GM12878 (cell line): ENCODE results near the gene PTK7. TPM values are rescaled to one million over a fixed set of nuclear protein-coding genes. Genes with fewer than 3 reads are reported as not detected.

Experiments used
- CBFB ChIP-seq: IDR thresholded peaks from 2 replicates; pipeline ENCODE4 v1.6.1; 2016; ENCODE audit warnings: antibody characterized with exemption, low read depth
- CREB1 ChIP-seq: IDR thresholded peaks from 2 replicates; pipeline ENCODE4 v1.6.1; 2012; ENCODE audit warnings: low read depth, mild to moderate bottlenecking, inconsistent platforms
- EED ChIP-seq: sonication (generic); IDR thresholded peaks from 2 replicates; pipeline ENCODE4 v1.6.1; 2016; ENCODE audit warnings: antibody characterized with exemption, low read depth
- EZH2 ChIP-seq: IDR thresholded peaks from 2 replicates; pipeline ENCODE4 v1.6.1; 2012; ENCODE audit warnings: low read depth, mild to moderate bottlenecking, control low read depth, inconsistent platforms, low read length, borderline replicate concordance; ENCODE audit not compliant: control insufficient read depth
- GATAD2B ChIP-seq: fragments of 450-650 bp; conservative IDR thresholded peaks from 2 replicates; pipeline ENCODE4 v1.6.1; 2017; ENCODE audit warnings: low read depth, mild to moderate bottlenecking, moderate library complexity
- HSF1 ChIP-seq: fragments of 150-350 bp; IDR thresholded peaks from 2 replicates; pipeline ENCODE4 v1.6.1; 2014; ENCODE audit warnings: mild to moderate bottlenecking, low read depth, low read length
- MAX ChIP-seq: IDR thresholded peaks from 2 replicates; pipeline ENCODE4 v1.6.1; 2012; ENCODE audit warnings: low read depth, low read length, improper control_type of control experiment
- NFXL1 ChIP-seq: fragments of 450-650 bp; IDR thresholded peaks from 2 replicates; pipeline ENCODE4 v1.6.1; 2017; ENCODE audit warnings: antibody characterized with exemption, mild to moderate bottlenecking, borderline replicate concordance
- RCOR1 ChIP-seq: conservative IDR thresholded peaks from 2 replicates; pipeline ENCODE4 v1.6.1; 2012; ENCODE audit warnings: low read depth, low read length, improper control_type of control experiment
- SIN3A ChIP-seq: IDR thresholded peaks from 2 replicates; pipeline ENCODE4 v1.6.1; 2012; ENCODE audit warnings: low read depth, low read length, improper control_type of control experiment
- SMAD5 ChIP-seq: IDR thresholded peaks from 2 replicates; pipeline ENCODE4 v1.6.1; 2016; ENCODE audit warnings: antibody characterized with exemption, low read depth
- SMC3 ChIP-seq: IDR thresholded peaks from 2 replicates; pipeline ENCODE4 v1.6.1; 2011; ENCODE audit warnings: low read length, improper control_type of control experiment, borderline replicate concordance
- SPI1 ChIP-seq: IDR thresholded peaks from 2 replicates; pipeline ENCODE4 v1.6.1; 2011; ENCODE audit warnings: low read depth, mild to moderate bottlenecking, low read length, moderate library complexity, borderline replicate concordance; ENCODE audit not compliant: insufficient read depth
- SREBF1 ChIP-seq: IDR thresholded peaks from 2 replicates; pipeline ENCODE4 v1.6.1; 2012; ENCODE audit warnings: mild to moderate bottlenecking, low read length
- SUPT20H ChIP-seq: IDR thresholded peaks from 2 replicates; pipeline ENCODE4 v1.6.1; 2011; ENCODE audit warnings: low read depth, mild to moderate bottlenecking, low read length, moderate library complexity, borderline replicate concordance; ENCODE audit not compliant: control insufficient read depth
- WRNIP1 ChIP-seq: IDR thresholded peaks from 2 replicates; pipeline ENCODE4 v1.6.1; 2011; ENCODE audit warnings: low read depth, low read length, improper control_type of control experiment, borderline replicate concordance
- ZBED1 ChIP-seq: IDR thresholded peaks from 2 replicates; pipeline ENCODE4 v1.6.1; 2016; ENCODE audit warnings: borderline replicate concordance
- polyA plus RNA-seq, 11 experiments: library from polyadenylated mRNA; depleted of rRNA in 4 of 11; unstranded in 6 of 11; stranded (reverse) in 5 of 11; fragments of >200 nt; fragmentation: Nextera tagmentation in 4 of 11; fragmentation: Illumina TruSeq in 1 of 11; extraction: Ambion mirVana in 4 of 11; extraction: Trizol in 1 of 11; gene quantifications; 1 replicate in 1 of 11; 2 replicates in 10 of 11; pipeline versions ENCODE4 v1.2.1 to v1.2.3, GENCODE V29; 2011 to 2016; ENCODE audit warnings: inconsistent platforms in 2 of 11, missing spikeins in 2 of 11, low read depth in 1 of 11
- total RNA-seq, 4 experiments: library from RNA; depleted of rRNA in 3 of 4; stranded (reverse); fragments of >200 nt in 3 of 4; fragmentation: Illumina TruSeq in 1 of 4; extraction: Trizol in 1 of 4; gene quantifications; 2 replicates each; pipeline versions ENCODE4 v1.2.1 to v1.2.3, GENCODE V29; 2013 to 2021
- TF ChIP-seq, protein P1 (sequence below): fragments of 450-650 bp; IDR thresholded peaks from 2 replicates; pipeline ENCODE4 v1.6.1; 2014; ENCODE audit warnings: mild to moderate bottlenecking
- TF ChIP-seq, protein P2 (sequence below): fragments of 450-650 bp; IDR thresholded peaks from 2 replicates; pipeline ENCODE4 v1.6.1; 2017; ENCODE audit warnings: antibody characterized with exemption, mild to moderate bottlenecking, moderate library complexity
- TF ChIP-seq, protein P3 (sequence below): fragments of 450-650 bp; formaldehyde crosslinking; IDR thresholded peaks from 2 replicates; pipeline ENCODE4 v1.5.0; 2022; ENCODE audit warnings: mild to moderate bottlenecking, missing genetic modification characterization

The PTK7 gene
- total and polyA plus RNA-seq, 10 of the 15 experiments (the other 5 are each of a cell fraction or from before 2014, with no cell fraction given), result 0.18 to 14.4 (median 3.3) TPM; not detected in 1

- no peak for TF ChIP-seq SUPT20H
- TF ChIP-seq CBFB, result no peak
- no peak for TF ChIP-seq SREBF1
- TF ChIP-seq EZH2, result no peak
- TF ChIP-seq SMAD5, result no peak
- TF ChIP-seq MAX, result peak; percentile 57
- peak; percentile 66; the same call in 1 of the 2 replicates for TF ChIP-seq SIN3A
- TF ChIP-seq EED, result peak; percentile 21; the same call in 1 of the 2 replicates
- TF ChIP-seq SPI1, result peak; percentile 68
- TF ChIP-seq NFXL1, result peak; percentile 62; the same call in 1 of the 2 replicates
- TF ChIP-seq, protein P1, sequence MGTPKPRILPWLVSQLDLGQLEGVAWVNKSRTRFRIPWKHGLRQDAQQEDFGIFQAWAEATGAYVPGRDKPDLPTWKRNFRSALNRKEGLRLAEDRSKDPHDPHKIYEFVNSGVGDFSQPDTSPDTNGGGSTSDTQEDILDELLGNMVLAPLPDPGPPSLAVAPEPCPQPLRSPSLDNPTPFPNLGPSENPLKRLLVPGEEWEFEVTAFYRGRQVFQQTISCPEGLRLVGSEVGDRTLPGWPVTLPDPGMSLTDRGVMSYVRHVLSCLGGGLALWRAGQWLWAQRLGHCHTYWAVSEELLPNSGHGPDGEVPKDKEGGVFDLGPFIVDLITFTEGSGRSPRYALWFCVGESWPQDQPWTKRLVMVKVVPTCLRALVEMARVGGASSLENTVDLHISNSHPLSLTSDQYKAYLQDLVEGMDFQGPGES, result peak; percentile 90
- TF ChIP-seq GATAD2B, result no peak; the same call in 1 of the 2 replicates
- no peak; the same call in 1 of the 2 replicates for TF ChIP-seq SMC3
- TF ChIP-seq, protein P2, sequence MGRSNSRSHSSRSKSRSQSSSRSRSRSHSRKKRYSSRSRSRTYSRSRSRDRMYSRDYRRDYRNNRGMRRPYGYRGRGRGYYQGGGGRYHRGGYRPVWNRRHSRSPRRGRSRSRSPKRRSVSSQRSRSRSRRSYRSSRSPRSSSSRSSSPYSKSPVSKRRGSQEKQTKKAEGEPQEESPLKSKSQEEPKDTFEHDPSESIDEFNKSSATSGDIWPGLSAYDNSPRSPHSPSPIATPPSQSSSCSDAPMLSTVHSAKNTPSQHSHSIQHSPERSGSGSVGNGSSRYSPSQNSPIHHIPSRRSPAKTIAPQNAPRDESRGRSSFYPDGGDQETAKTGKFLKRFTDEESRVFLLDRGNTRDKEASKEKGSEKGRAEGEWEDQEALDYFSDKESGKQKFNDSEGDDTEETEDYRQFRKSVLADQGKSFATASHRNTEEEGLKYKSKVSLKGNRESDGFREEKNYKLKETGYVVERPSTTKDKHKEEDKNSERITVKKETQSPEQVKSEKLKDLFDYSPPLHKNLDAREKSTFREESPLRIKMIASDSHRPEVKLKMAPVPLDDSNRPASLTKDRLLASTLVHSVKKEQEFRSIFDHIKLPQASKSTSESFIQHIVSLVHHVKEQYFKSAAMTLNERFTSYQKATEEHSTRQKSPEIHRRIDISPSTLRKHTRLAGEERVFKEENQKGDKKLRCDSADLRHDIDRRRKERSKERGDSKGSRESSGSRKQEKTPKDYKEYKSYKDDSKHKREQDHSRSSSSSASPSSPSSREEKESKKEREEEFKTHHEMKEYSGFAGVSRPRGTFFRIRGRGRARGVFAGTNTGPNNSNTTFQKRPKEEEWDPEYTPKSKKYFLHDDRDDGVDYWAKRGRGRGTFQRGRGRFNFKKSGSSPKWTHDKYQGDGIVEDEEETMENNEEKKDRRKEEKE, result no peak
- no peak for TF ChIP-seq RCOR1
- TF ChIP-seq ZBED1, result no peak
- TF ChIP-seq, protein P3, sequence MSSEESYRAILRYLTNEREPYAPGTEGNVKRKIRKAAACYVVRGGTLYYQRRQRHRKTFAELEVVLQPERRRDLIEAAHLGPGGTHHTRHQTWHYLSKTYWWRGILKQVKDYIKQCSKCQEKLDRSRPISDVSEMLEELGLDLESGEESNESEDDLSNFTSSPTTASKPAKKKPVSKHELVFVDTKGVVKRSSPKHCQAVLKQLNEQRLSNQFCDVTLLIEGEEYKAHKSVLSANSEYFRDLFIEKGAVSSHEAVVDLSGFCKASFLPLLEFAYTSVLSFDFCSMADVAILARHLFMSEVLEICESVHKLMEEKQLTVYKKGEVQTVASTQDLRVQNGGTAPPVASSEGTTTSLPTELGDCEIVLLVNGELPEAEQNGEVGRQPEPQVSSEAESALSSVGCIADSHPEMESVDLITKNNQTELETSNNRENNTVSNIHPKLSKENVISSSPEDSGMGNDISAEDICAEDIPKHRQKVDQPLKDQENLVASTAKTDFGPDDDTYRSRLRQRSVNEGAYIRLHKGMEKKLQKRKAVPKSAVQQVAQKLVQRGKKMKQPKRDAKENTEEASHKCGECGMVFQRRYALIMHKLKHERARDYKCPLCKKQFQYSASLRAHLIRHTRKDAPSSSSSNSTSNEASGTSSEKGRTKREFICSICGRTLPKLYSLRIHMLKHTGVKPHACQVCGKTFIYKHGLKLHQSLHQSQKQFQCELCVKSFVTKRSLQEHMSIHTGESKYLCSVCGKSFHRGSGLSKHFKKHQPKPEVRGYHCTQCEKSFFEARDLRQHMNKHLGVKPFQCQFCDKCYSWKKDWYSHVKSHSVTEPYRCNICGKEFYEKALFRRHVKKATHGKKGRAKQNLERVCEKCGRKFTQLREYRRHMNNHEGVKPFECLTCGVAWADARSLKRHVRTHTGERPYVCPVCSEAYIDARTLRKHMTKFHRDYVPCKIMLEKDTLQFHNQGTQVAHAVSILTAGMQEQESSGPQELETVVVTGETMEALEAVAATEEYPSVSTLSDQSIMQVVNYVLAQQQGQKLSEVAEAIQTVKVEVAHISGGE, result no peak
- peak; percentile 47; the same call in 1 of the 2 replicates for TF ChIP-seq CREB1
- no peak for TF ChIP-seq HSF1
- TF ChIP-seq WRNIP1, result no peak
These were observed 98.4 kb downstream of the PTK7 start (continued) for GRCh38 chr6:43174263-43175112.
